HepG2 (cell line): ENCODE measurements around the gene GLI3. TPM values are rescaled to one million over a fixed set of nuclear protein-coding genes. Genes with fewer than 3 reads are reported as not detected.

ENCODE experiments used
- ATAC-seq: fragments of 200-7000 bp; cut with Tn5 transposase; 3 replicates; pipeline ENCODE4 v1.9.1; 2020; ENCODE audit warnings: mild to moderate bottlenecking, moderate library complexity
- BruUV-seq: library from RNA; stranded (reverse); fragments of 400-500 nt; replicated peaks from 2 replicates; lab custom pipeline; 2021; lab: Mats Ljungman, UMichigan
- CTCF ChIA-PET: fragments of 300-600 bp; formaldehyde crosslinking; extraction: SDS; loops from one replicate; lab custom pipeline; 2021; ENCODE audit warnings: low total read pairs, inconsistent platforms, low intra/inter-chr PET ratio; lab: Yijun Ruan, JAX
- POLR2A ChIA-PET: fragments of 350-600 bp; sonication (Branson Sonifier 250); formaldehyde crosslinking; loops from one replicate; lab custom pipeline; 2020; ENCODE audit warnings: antibody characterized with exemption, inconsistent platforms; lab: Yijun Ruan, JAX
- DNase-seq: peaks from one replicate; pipeline ENCODE4 v3.0.0-alpha.2; 2015; ENCODE audit warnings: low spot score
- FAIRE-seq: peaks from 3 replicates; lab custom pipeline; 2011; peaks lifted over from hg19 to GRCh38; lab: Jason Lieb, UNC
- H2AFZ ChIP-seq: one replicate; pipeline ENCODE4 v1.6.1; 2011; ENCODE audit warnings: low read length, inconsistent platforms
- H3K27ac ChIP-seq: fragments of 300-600 bp; 3 replicates; pipeline ENCODE4 v1.8.0; 2011; ENCODE audit warnings: mixed run types, mild to moderate bottlenecking, mixed read lengths, low read length, inconsistent platforms; ENCODE audit not compliant: insufficient read depth; ENCODE audit errors: extremely low read length
- H3K27me3 ChIP-seq, 2 experiments: fragments of 200-600 bp in 1 of 2; 2 replicates in 1 of 2; 3 replicates in 1 of 2; pipeline versions ENCODE4 v1.6.0 to v1.8.0; 2011; ENCODE audit warnings: low read length in 2 of 2, mild to moderate bottlenecking in 2 of 2, moderate library complexity in 2 of 2, inconsistent platforms in 1 of 2; ENCODE audit not compliant: insufficient read depth in 2 of 2, control insufficient read depth in 1 of 2
- H3K36me3 ChIP-seq, 2 experiments: fragments of 200-600 bp in 1 of 2; replicated peaks in 1 of 2; 2 replicates in 1 of 2; 3 replicates in 1 of 2; pipeline versions ENCODE4 v1.5.1 to v1.8.0; 2011; ENCODE audit warnings: low read length in 2 of 2, inconsistent platforms in 1 of 2; ENCODE audit not compliant: insufficient read depth in 2 of 2, control insufficient read depth in 1 of 2
- H3K4me1 ChIP-seq: 2 replicates; pipeline ENCODE4 v1.5.1; 2012; ENCODE audit warnings: low read length, inconsistent platforms; ENCODE audit not compliant: insufficient read depth
- H3K4me2 ChIP-seq: 2 replicates; pipeline ENCODE4 v1.6.0; 2011; ENCODE audit warnings: low read depth, low read length, inconsistent platforms
- H3K4me3 ChIP-seq, 3 experiments: fragments of 200-600 bp in 1 of 3; sonication (generic), shearing (Covaris generic) in 1 of 3; replicated peaks in 1 of 3; 2 replicates each; pipeline ENCODE4 v1.5.1; 2011 to 2016; ENCODE audit warnings: low read length in 3 of 3, inconsistent platforms in 2 of 3, low read depth in 2 of 3, mild to moderate bottlenecking in 2 of 3, control low read depth in 1 of 3, mixed read lengths in 1 of 3; ENCODE audit not compliant: insufficient read depth in 1 of 3
- H3K79me2 ChIP-seq: one replicate; pipeline ENCODE4 v1.6.1; 2011; ENCODE audit warnings: low read length, inconsistent platforms; ENCODE audit not compliant: insufficient read depth
- H3K9ac ChIP-seq: 2 replicates; pipeline ENCODE4 v1.6.0; 2011; ENCODE audit warnings: mild to moderate bottlenecking, low read depth, low read length, inconsistent platforms; ENCODE audit not compliant: insufficient read depth
- H3K9me3 ChIP-seq: 2 replicates; pipeline ENCODE4 v1.5.1; 2012; ENCODE audit warnings: mild to moderate bottlenecking, low read length
- H4K20me1 ChIP-seq: 2 replicates; pipeline ENCODE4 v1.6.0; 2011; ENCODE audit warnings: inconsistent platforms, mild to moderate bottlenecking, low read length, moderate library complexity; ENCODE audit not compliant: insufficient read depth
- ARNTL ChIP-seq: sonication (generic); formaldehyde crosslinking; IDR thresholded peaks from 2 replicates; pipeline ENCODE4 v1.4.0; 2020; ENCODE audit warnings: mild to moderate bottlenecking, missing genetic modification reagents
- ATF7-NPFF ChIP-seq: sonication (generic); formaldehyde crosslinking; IDR thresholded peaks from 2 replicates; pipeline ENCODE4 v1.8.1; 2023; ENCODE audit warnings: mild to moderate bottlenecking, low read depth, missing genetic modification reagents, moderate library complexity
- GMEB2 ChIP-seq: IDR thresholded peaks from 2 replicates; pipeline ENCODE4 v1.6.1; 2016; ENCODE audit warnings: missing biosample characterization, missing genetic modification reagents, low read depth
- HMGXB3 ChIP-seq: sonication (generic); formaldehyde crosslinking; IDR thresholded peaks from 2 replicates; pipeline ENCODE4 v1.4.0; 2020; ENCODE audit warnings: missing genetic modification reagents, borderline replicate concordance
- POGZ ChIP-seq: sonication (generic); formaldehyde crosslinking; IDR thresholded peaks from 2 replicates; pipeline ENCODE4 v1.4.0; 2020; ENCODE audit warnings: mild to moderate bottlenecking, missing genetic modification reagents
- PRMT3 ChIP-seq: sonication (generic); formaldehyde crosslinking; IDR thresholded peaks from 2 replicates; pipeline ENCODE4 v1.8.1; 2022; ENCODE audit warnings: low read depth, mild to moderate bottlenecking, moderate library complexity, missing genetic modification reagents, borderline replicate concordance
- SUZ12 ChIP-seq: fragments of 150-350 bp; IDR thresholded peaks from 2 replicates; pipeline ENCODE4 v1.6.1; 2014; ENCODE audit warnings: low read depth, low read length
- ZFP82 ChIP-seq: sonication (generic); formaldehyde crosslinking; IDR thresholded peaks from 2 replicates; pipeline ENCODE4 v1.5.1; 2020; ENCODE audit warnings: mild to moderate bottlenecking, missing genetic modification reagents, borderline replicate concordance
- ZNF496 ChIP-seq: sonication (generic); formaldehyde crosslinking; IDR thresholded peaks from 2 replicates; pipeline ENCODE4 v1.8.1; 2023; ENCODE audit warnings: mild to moderate bottlenecking, moderate library complexity, missing genetic modification reagents; ENCODE audit not compliant: insufficient replicate concordance
- ZNF652 ChIP-seq: IDR thresholded peaks from 2 replicates; pipeline ENCODE4 v1.6.1; 2016; ENCODE audit warnings: low read depth, borderline replicate concordance
- WGBS: methylation state at CpG from one replicate; pipeline ENCODE4 v1.1.6; 2017; ENCODE audit warnings: low lambda C conversion rate; 5-methylcytosine and 5-hydroxymethylcytosine counted together
- in situ Hi-C: cut with HindIII; loops from 2 replicates; pipeline ENCODE4 v1.10.0; 2017; ENCODE audit warnings: low pct_unique_long_range_greater_than_20kb; ENCODE audit not compliant: extremely low pct_ligation_motif_present
- intact Hi-C: fragments of 100-400 bp; cut with micrococcal nuclease; formaldehyde crosslinking; loops from one replicate; pipeline ENCODE4 v1.10.0; 2022; ENCODE audit not compliant: unreplicated experiment
- polyA plus RNA-seq, 8 experiments: library from polyadenylated mRNA; depleted of rRNA in 3 of 8; stranded (reverse) in 7 of 8; unstranded in 1 of 8; fragments of >200 nt; fragmentation: Illumina TruSeq in 4 of 8; extraction: Trizol in 4 of 8; gene quantifications; 2 replicates each; pipeline versions ENCODE4 v1.2.1 to v1.2.3, GENCODE V29; 2011 to 2016; ENCODE audit warnings: low read depth in 4 of 8, missing spikeins in 1 of 8, mixed read lengths in 1 of 8; ENCODE audit not compliant: insufficient read depth in 1 of 8
- total RNA-seq, 5 experiments: library from RNA; depleted of rRNA; stranded (reverse); fragments of >200 nt; fragmentation: Illumina TruSeq; extraction: Trizol; gene quantifications; 2 replicates each; pipeline ENCODE4 v1.2.3, GENCODE V29; 2016; ENCODE audit warnings: low read depth in 1 of 5

The GLI3 gene
- total and polyA plus RNA-seq, 2 of the 13 experiments (the other 11 are each of a cell fraction or from before 2014, with no cell fraction given), result not detected

GRCh38 chr7:42152329-42153205 lies 84.4 kb downstream of the GLI3 start:
- Histone ChIP-seq H3K9ac (no peak overlapping the region), H3K9me3 (no peaks in the 10 kb centered on the region), H3K4me1 (peaks cover 7% of the 10 kb centered on the region), H3K27ac (no peak overlapping the region), H3K4me2 (no peak overlapping the region), H3K27me3 (peaks cover 0 to 13% of the 10 kb centered on the region in 2 experiments; a peak in 1 of 5 replicates), H2AFZ (no peak overlapping the region), H3K79me2 (no peaks in the 10 kb centered on the region), H4K20me1 (no peaks in the 10 kb centered on the region), H3K4me3 (no peak overlapping the region), H3K36me3 (no peaks in the 10 kb centered on the region)
- ChIA-PET CTCF (no interaction called here), POLR2A (no interaction called here)
- FAIRE-seq, result no peak
- in situ Hi-C loops (no loop called here), intact Hi-C loops (no loop called here)
- no peak for ATAC-seq
- DNase-seq, result no peak
- BruUV-seq, result no TSS peak
- 42% methylated on average over 9 of the region's 11 CpGs for WGBS
- TF ChIP-seq ARNTL (CRISPR knock-in tag), result no peak
- no peak for TF ChIP-seq ZNF496 (CRISPR knock-in tag)
- no peak for TF ChIP-seq GMEB2
- no peak for TF ChIP-seq ZFP82 (CRISPR knock-in tag)
- TF ChIP-seq POGZ (CRISPR knock-in tag), result no peak
- TF ChIP-seq ZNF652 (CRISPR knock-in tag), result no peak
- TF ChIP-seq ATF7-NPFF, result no peak
- no peak for TF ChIP-seq HMGXB3
- TF ChIP-seq SUZ12, result no peak
- no peak for TF ChIP-seq PRMT3 (CRISPR knock-in tag)
